Measurements from ENCODE around the gene CIT.

GRCh38 chr12:119783787-119784186 lies 93.3 kb downstream of the CIT start:
- TF ChIP-seq, protein P1, sequence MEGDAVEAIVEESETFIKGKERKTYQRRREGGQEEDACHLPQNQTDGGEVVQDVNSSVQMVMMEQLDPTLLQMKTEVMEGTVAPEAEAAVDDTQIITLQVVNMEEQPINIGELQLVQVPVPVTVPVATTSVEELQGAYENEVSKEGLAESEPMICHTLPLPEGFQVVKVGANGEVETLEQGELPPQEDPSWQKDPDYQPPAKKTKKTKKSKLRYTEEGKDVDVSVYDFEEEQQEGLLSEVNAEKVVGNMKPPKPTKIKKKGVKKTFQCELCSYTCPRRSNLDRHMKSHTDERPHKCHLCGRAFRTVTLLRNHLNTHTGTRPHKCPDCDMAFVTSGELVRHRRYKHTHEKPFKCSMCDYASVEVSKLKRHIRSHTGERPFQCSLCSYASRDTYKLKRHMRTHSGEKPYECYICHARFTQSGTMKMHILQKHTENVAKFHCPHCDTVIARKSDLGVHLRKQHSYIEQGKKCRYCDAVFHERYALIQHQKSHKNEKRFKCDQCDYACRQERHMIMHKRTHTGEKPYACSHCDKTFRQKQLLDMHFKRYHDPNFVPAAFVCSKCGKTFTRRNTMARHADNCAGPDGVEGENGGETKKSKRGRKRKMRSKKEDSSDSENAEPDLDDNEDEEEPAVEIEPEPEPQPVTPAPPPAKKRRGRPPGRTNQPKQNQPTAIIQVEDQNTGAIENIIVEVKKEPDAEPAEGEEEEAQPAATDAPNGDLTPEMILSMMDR (IDR thresholded peaks at IDR 0.05; ENCODE audit: extremely low read depth in 1 of 2, insufficient read depth in 1 of 2, low read depth in 1 of 2, low read length in 2 of 2): no peak
- TF ChIP-seq MAX (IDR thresholded peaks at IDR 0.05; ENCODE audit: insufficient read depth, insufficient read length): no peak
- no peak for TF ChIP-seq POLR2A (IDR thresholded peaks at IDR 0.05; ENCODE audit: low read depth, low read length)
- TF ChIP-seq EZH2 (IDR thresholded peaks at IDR 0.05; ENCODE audit: borderline replicate concordance, low read depth, low read length, severe bottlenecking): no peak
